Activated naive CD8-positive, alpha-beta T cell treated with anti-CD3 and anti-CD28 coated beads for 36 hours (primary cell): ENCODE measurements around the gene ADRA2C. TPM values are rescaled to one million over a fixed set of nuclear protein-coding genes. Genes with fewer than 3 reads are reported as not detected.

Experiments
- DNase-seq: peaks from one replicate; pipeline ENCODE4 v3.0.0; 2021
- H3K27ac Mint-ChIP-seq: one replicate; pipeline ENCODE4 v1.8.0; 2022; ENCODE audit warnings: mild to moderate bottlenecking, moderate library complexity, mixed read lengths
- H3K27me3 Mint-ChIP-seq: one replicate; pipeline ENCODE4 v1.8.0; 2022; ENCODE audit warnings: mild to moderate bottlenecking, mixed read lengths
- H3K36me3 Mint-ChIP-seq: one replicate; pipeline ENCODE4 v1.8.0; 2021; ENCODE audit warnings: mild to moderate bottlenecking, mixed read lengths
- H3K4me1 Mint-ChIP-seq: one replicate; pipeline ENCODE4 v1.8.0; 2021; ENCODE audit warnings: mixed read lengths
- H3K4me3 Mint-ChIP-seq: one replicate; pipeline ENCODE4 v1.8.0; 2022; ENCODE audit warnings: mild to moderate bottlenecking, moderate library complexity, mixed read lengths
- H3K9me3 Mint-ChIP-seq: one replicate; pipeline ENCODE4 v1.8.0; 2022; ENCODE audit warnings: mixed read lengths
- total RNA-seq, 2 experiments: library from RNA; stranded (reverse); gene quantifications; one replicate each; pipeline ENCODE4 v1.2.3, GENCODE V29; 2021

Gene ADRA2C
- total RNA-seq, 2 experiments from 2014 or later, result not detected

- H3K36me3 Mint-ChIP-seq, result no peaks in the 10 kb centered on the region
- peaks cover 58% of the 10 kb centered on the region for H3K27me3 Mint-ChIP-seq
- DNase-seq, result no peak
- no peak overlapping the region for H3K4me3 Mint-ChIP-seq
- H3K4me1 Mint-ChIP-seq, result no peaks in the 10 kb centered on the region
- H3K27ac Mint-ChIP-seq, result no peak overlapping the region
- peaks cover 3% of the 10 kb centered on the region for H3K9me3 Mint-ChIP-seq
These were observed 21.3 kb upstream of the ADRA2C start for GRCh38 chr4:3744901-3745300.

- no peak overlapping the region for H3K27ac Mint-ChIP-seq
- no peak overlapping the region for H3K4me3 Mint-ChIP-seq
- H3K36me3 Mint-ChIP-seq, result no peaks in the 10 kb centered on the region
- peaks cover 3% of the 10 kb centered on the region for H3K9me3 Mint-ChIP-seq
- peaks cover 58% of the 10 kb centered on the region for H3K27me3 Mint-ChIP-seq
- no peak for DNase-seq
- no peaks in the 10 kb centered on the region for H3K4me1 Mint-ChIP-seq
These were observed 20.1 kb upstream of the ADRA2C start for GRCh38 chr4:3745886-3746656.

- no peak for DNase-seq
- no peak overlapping the region for H3K27ac Mint-ChIP-seq
- no peak overlapping the region for H3K4me3 Mint-ChIP-seq
- no peaks in the 10 kb centered on the region for H3K36me3 Mint-ChIP-seq
- H3K4me1 Mint-ChIP-seq, result no peaks in the 10 kb centered on the region
- H3K9me3 Mint-ChIP-seq, result peaks cover 3% of the 10 kb centered on the region
- peaks cover 56% of the 10 kb centered on the region for H3K27me3 Mint-ChIP-seq
These were observed 19.2 kb upstream of the ADRA2C start for GRCh38 chr4:3746701-3747580.

GRCh38 chr4:3747581-3747904, 18.6 kb upstream of the ADRA2C start:
- Mint-ChIP-seq H3K27ac (no peak overlapping the region), H3K9me3 (peaks cover 2% of the 10 kb centered on the region), H3K27me3 (peaks cover 50% of the 10 kb centered on the region), H3K4me1 (no peaks in the 10 kb centered on the region), H3K4me3 (no peak overlapping the region), H3K36me3 (no peaks in the 10 kb centered on the region)
- no peak for DNase-seq

GRCh38 chr4:3748136-3748898, 17.9 kb upstream of the ADRA2C start:
- no peak overlapping the region for H3K4me3 Mint-ChIP-seq
- H3K9me3 Mint-ChIP-seq, result no peaks in the 10 kb centered on the region
- no peak for DNase-seq
- peaks cover 44% of the 10 kb centered on the region for H3K27me3 Mint-ChIP-seq
- no peaks in the 10 kb centered on the region for H3K36me3 Mint-ChIP-seq
- no peaks in the 10 kb centered on the region for H3K4me1 Mint-ChIP-seq
- no peak overlapping the region for H3K27ac Mint-ChIP-seq

- Mint-ChIP-seq H3K9me3 (no peaks in the 10 kb centered on the region), H3K4me3 (no peak overlapping the region), H3K27me3 (peaks cover 37% of the 10 kb centered on the region), H3K27ac (no peak overlapping the region), H3K36me3 (no peaks in the 10 kb centered on the region), H3K4me1 (no peaks in the 10 kb centered on the region)
- no peak for DNase-seq
These were observed 17.1 kb upstream of the ADRA2C start for GRCh38 chr4:3749081-3749480.

GRCh38 chr4:3750334-3750733, 15.9 kb upstream of the ADRA2C start:
- no peaks in the 10 kb centered on the region for H3K9me3 Mint-ChIP-seq
- H3K27me3 Mint-ChIP-seq, result peaks cover 31% of the 10 kb centered on the region
- DNase-seq, result no peak
- H3K27ac Mint-ChIP-seq, result no peak overlapping the region
- H3K4me1 Mint-ChIP-seq, result no peaks in the 10 kb centered on the region
- no peak overlapping the region for H3K4me3 Mint-ChIP-seq
- no peaks in the 10 kb centered on the region for H3K36me3 Mint-ChIP-seq

- Mint-ChIP-seq H3K4me3 (no peak overlapping the region), H3K9me3 (no peaks in the 10 kb centered on the region), H3K4me1 (no peaks in the 10 kb centered on the region), H3K27ac (no peak overlapping the region), H3K36me3 (no peaks in the 10 kb centered on the region), H3K27me3 (peaks cover 21% of the 10 kb centered on the region)
- DNase-seq, result no peak
These were observed 14.2 kb upstream of the ADRA2C start for GRCh38 chr4:3752022-3752421.

- Mint-ChIP-seq H3K4me1 (no peaks in the 10 kb centered on the region), H3K36me3 (no peaks in the 10 kb centered on the region), H3K9me3 (no peaks in the 10 kb centered on the region), H3K27ac (no peak overlapping the region), H3K27me3 (peaks cover 10% of the 10 kb centered on the region), H3K4me3 (no peak overlapping the region)
- DNase-seq, result no peak
These were observed 12.3 kb upstream of the ADRA2C start for GRCh38 chr4:3753726-3754412.

- H3K27ac Mint-ChIP-seq, result no peak overlapping the region
- H3K4me1 Mint-ChIP-seq, result no peaks in the 10 kb centered on the region
- no peaks in the 10 kb centered on the region for H3K9me3 Mint-ChIP-seq
- H3K27me3 Mint-ChIP-seq, result peaks cover 6% of the 10 kb centered on the region
- H3K36me3 Mint-ChIP-seq, result no peaks in the 10 kb centered on the region
- H3K4me3 Mint-ChIP-seq, result no peak overlapping the region
- DNase-seq, result no peak
These were observed 9.7 kb upstream of the ADRA2C start for GRCh38 chr4:3756343-3757059.

- no peak overlapping the region for H3K4me3 Mint-ChIP-seq
- H3K36me3 Mint-ChIP-seq, result no peaks in the 10 kb centered on the region
- H3K27me3 Mint-ChIP-seq, result peaks cover 9% of the 10 kb centered on the region
- no peaks in the 10 kb centered on the region for H3K9me3 Mint-ChIP-seq
- no peak overlapping the region for H3K27ac Mint-ChIP-seq
- no peaks in the 10 kb centered on the region for H3K4me1 Mint-ChIP-seq
- no peak for DNase-seq
These were observed 6.9 kb upstream of the ADRA2C start for GRCh38 chr4:3759236-3759635.

- Mint-ChIP-seq H3K36me3 (no peaks in the 10 kb centered on the region), H3K9me3 (no peaks in the 10 kb centered on the region), H3K4me1 (no peaks in the 10 kb centered on the region), H3K27me3 (peaks cover 14% of the 10 kb centered on the region), H3K27ac (no peak overlapping the region), H3K4me3 (no peak overlapping the region)
- DNase-seq, result no peak
These were observed 5.8 kb upstream of the ADRA2C start for GRCh38 chr4:3760346-3760745.

- Mint-ChIP-seq H3K4me3 (no peak overlapping the region), H3K9me3 (no peaks in the 10 kb centered on the region)
- DNase-seq, result no peak
These were observed 5.3 kb upstream of the ADRA2C start for GRCh38 chr4:3760841-3761240.

GRCh38 chr4:3762264-3762663, 3.9 kb upstream of the ADRA2C start:
- no peaks in the 10 kb centered on the region for H3K36me3 Mint-ChIP-seq
- peaks cover 21% of the 10 kb centered on the region for H3K27me3 Mint-ChIP-seq
- H3K4me3 Mint-ChIP-seq, result no peak overlapping the region
- no peak for DNase-seq
- H3K4me1 Mint-ChIP-seq, result peaks cover 2% of the 10 kb centered on the region
- H3K27ac Mint-ChIP-seq, result no peak overlapping the region
- H3K9me3 Mint-ChIP-seq, result no peaks in the 10 kb centered on the region

More at GRCh38 chr4:3760841-3761240, 5.3 kb upstream of the ADRA2C start:
- Mint-ChIP-seq H3K27me3 (peaks cover 14% of the 10 kb centered on the region), H3K36me3 (no peaks in the 10 kb centered on the region), H3K4me1 (no peaks in the 10 kb centered on the region), H3K27ac (no peak overlapping the region)
